HTERT RPE-1 (cell line): ENCODE results near the gene ZNF559.

Experiments
- in situ Hi-C: fragments of 300-500 bp; cut with MboI; formaldehyde crosslinking; loops from 4 replicates; pipeline ENCODE4 v1.14.3; 2020; ENCODE audit warnings: low sequenced_read_pairs

ZNF559 gene

DNA sequence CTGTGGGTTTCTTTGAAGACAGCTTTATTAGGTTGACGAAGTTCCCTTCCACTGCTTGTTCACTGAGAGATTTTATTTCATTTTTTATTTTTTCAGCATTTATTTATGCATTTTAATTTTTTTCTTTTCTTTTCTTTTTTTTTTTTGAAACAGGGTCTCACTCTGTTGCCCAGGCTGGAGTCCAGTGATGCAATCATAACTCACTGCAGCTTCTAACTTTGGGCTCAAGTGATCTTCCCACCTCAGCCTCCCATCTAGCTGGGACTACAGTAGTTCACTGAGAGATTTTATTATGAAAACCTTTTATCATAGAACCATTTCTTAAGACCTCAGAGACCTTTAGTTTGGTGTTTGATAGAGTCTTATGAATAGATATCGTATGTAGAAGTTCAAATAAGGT, 28.5 kb downstream of the ZNF559 start:
- in situ Hi-C loops = no loop called here

DNA sequence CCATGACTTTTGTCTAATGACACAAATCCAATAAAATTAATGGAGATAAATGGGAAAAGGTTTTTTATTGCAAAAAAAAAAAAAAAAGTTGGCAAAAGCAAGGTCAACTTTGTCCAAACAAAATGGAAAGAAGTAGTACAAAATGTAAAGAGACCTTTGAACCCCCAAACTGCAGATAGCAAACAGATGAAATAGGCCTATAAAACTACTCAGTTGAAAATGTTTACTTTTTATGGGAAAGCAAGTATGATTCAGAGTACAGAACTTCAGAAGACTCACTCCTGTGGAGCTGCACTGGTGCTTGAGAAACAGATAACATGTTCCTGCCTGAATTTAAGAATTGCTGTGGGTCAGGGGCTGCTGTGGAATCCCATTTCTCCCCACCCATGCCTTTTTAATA, 29.0 kb downstream of the ZNF559 start:
- in situ Hi-C loops = no loop called here

DNA sequence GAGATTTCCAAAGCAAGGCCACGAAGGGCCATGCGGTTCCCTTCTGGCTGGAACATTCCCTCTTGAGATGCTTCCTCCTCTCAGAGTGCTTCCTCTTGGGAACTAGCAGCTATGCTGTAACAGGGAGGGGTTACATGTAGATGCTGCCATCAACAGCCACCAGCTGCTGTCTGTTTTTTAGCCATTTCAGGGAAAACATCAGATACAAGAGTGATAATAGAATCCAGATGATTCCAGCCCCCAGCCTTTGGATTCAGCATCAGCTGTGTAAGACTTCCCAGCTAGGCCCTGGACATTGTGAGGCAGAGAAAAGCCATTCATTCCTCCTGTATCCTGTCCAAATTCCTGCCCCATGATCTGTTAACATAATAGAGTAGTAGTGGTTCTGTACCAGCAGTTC, 30.7 kb downstream of the ZNF559 start:
- in situ Hi-C loops = no loop called here

DNA sequence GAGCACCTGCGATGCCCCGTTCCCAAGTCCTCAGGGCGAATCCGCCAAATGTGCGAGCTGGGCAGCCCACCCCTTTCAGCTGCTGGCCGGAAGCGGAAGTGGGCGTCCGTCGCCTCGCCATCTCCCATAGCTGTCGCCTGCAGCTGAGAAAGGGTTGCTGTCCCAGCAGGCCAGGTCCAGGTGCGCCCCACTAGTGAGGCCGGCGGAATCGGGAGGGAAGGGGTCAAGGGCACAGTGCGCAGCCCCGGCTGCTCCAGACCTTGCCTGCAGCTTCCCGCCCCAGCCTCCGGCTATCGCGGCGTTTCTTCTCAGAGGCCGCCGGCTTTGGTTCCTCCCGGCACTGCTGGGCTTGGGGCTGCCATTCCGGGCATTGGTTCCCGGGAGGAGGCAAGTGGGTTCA, 38.9 kb downstream of the ZNF559 start, which contains the start of gene ZNF177:
Gene ZNF177 (plus strand): TSS at position 109 of the 400 bp plus-strand sequence. CDS start 15,299 bp downstream, outside the sequence.
- in situ Hi-C loops = no loop called here

DNA sequence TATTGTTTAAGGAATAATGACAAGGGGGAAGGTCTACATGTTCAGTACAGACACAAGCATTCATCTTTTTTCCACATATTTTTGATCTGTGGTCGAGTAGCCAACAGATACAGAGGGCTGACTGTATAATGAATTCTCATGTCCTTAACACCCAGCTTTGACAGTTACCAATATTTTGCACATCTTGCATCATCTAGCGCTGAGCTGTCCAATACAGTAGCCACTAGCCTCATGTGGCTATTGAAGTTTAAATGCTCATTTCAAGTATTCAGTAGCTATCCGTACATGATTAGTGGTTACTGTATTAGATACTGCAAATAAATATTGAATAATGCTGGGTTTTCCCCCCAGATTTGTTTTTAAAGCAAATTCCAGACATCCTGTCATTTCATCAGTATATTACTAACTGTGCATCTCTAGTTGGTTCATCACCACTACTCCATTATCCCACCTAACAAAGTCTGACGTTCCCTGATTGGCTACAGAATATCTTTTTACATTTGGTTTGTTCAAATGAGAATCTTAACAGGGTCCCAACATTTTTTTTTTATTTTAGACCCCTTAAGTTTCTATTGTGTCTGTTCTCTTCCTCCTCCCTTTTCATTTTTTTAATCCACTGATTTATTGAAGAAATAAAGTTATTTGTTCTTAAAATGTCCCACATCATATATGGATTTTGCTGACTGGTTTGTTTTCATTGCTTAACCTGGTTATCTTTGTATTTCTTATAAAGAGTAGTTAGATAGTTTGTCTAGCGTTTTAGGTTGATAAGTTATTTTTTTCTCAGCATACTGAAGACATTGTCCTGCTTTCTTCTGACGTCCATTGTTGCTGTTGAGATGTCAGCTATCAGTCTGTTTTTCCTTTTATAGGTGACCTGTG, 47.0 kb downstream of the ZNF559 start:
- in situ Hi-C loops = no loop called here

DNA sequence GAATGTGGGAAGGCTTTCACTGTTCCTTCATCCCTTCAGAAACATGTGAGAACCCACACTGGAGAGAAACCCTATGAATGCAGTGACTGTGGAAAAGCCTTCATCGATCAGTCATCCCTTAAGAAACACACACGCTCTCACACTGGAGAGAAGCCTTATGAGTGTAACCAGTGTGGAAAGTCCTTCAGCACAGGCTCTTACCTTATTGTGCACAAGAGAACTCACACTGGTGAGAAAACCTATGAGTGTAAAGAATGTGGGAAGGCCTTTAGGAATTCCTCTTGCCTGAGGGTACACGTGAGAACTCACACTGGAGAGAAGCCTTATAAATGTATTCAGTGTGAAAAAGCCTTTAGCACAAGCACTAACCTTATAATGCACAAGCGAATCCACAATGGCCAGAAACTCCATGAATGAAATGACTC, 57.4 kb downstream of the ZNF559 start:
- in situ Hi-C loops = no loop called here
